Aorta (tissue), 5 donors: Measurements from ENCODE around the gene LCA5L. TPM values are rescaled to one million over a fixed set of nuclear protein-coding genes. Genes with fewer than 3 reads are reported as not detected.

Experiments used
- ATAC-seq: fragments of 200-7000 bp; cut with Tn5 transposase; one replicate; pipeline ENCODE4 v1.9.1; 2022; ENCODE audit warnings: moderate library complexity; ENCODE audit not compliant: low FRiP score
- DNase-seq, 2 donors: peaks; one replicate each; pipeline ENCODE4 v3.0.0-alpha.2; 2020
- H3K27ac ChIP-seq, 2 donors: one replicate each; pipeline ENCODE4 v1.5.1; 2013; ENCODE audit warnings: low read length in 2 of 2, mild to moderate bottlenecking in 2 of 2, moderate library complexity in 2 of 2, control low read depth in 1 of 2, inconsistent platforms in 1 of 2, low read depth in 1 of 2
- H3K27me3 ChIP-seq, 2 donors: one replicate each; pipeline ENCODE4 v1.6.1; 2013; ENCODE audit warnings: control low read depth in 1 of 2, low read length in 1 of 2, mild to moderate bottlenecking in 1 of 2, moderate library complexity in 1 of 2; ENCODE audit not compliant: insufficient read depth in 2 of 2, control insufficient read depth in 1 of 2
- H3K36me3 ChIP-seq, 2 donors: one replicate each; pipeline ENCODE4 v1.6.1; 2013; ENCODE audit warnings: control low read depth in 1 of 2, low read length in 1 of 2, mild to moderate bottlenecking in 1 of 2; ENCODE audit not compliant: insufficient read depth in 2 of 2, control insufficient read depth in 1 of 2
- H3K4me1 ChIP-seq, 2 donors: one replicate each; pipeline ENCODE4 v1.6.1; 2013; ENCODE audit warnings: low read length in 2 of 2, control low read depth in 1 of 2, mild to moderate bottlenecking in 1 of 2, moderate library complexity in 1 of 2; ENCODE audit not compliant: insufficient read depth in 2 of 2, control insufficient read depth in 1 of 2
- H3K4me3 ChIP-seq, 2 donors: one replicate each; pipeline ENCODE4 v1.5.1; 2013; ENCODE audit warnings: low read length in 2 of 2, control low read depth in 1 of 2, mild to moderate bottlenecking in 1 of 2
- H3K9me3 ChIP-seq: one replicate; pipeline ENCODE4 v1.6.1; 2013; ENCODE audit warnings: mild to moderate bottlenecking, low read length; ENCODE audit not compliant: control insufficient read depth
- WGBS, 2 donors: extraction: QIAGEN DNeasy Blood & Tissue Kit; methylation state at CpG; one replicate each; pipeline ENCODE4 v1.1.7; 2013; 5-methylcytosine and 5-hydroxymethylcytosine counted together
- intact Hi-C, 2 donors: fragments of 100-400 bp; cut with DNase I; formaldehyde crosslinking; loops; one replicate each; pipeline versions ENCODE4 v1.14.2 to v1.15.0; 2022
- microRNA-seq, 2 donors: library from miRNA; unstranded; fragments of <30 nt; microRNA quantifications; one replicate each; pipeline ENCODE4 v1.2.0, GENCODE V29; 2020
- polyA plus RNA-seq, 2 donors: library from polyadenylated mRNA; stranded (reverse); fragments of 200-250 nt; gene quantifications; one replicate each; pipeline ENCODE4 v1.2.3, GENCODE V29; 2013
- total RNA-seq, 2 donors: library from RNA; stranded (reverse); fragmentation: NEBNext Ultra II Directional; extraction: Animal tissue kit (Norgen Biotek cat#: 25700); gene quantifications; one replicate each; pipeline ENCODE4 v1.2.1, GENCODE V29; 2021
- donor health status: healthy with polysubstance abuse.
- donor health status: Bipolar disorder and iron deficiency.
- donor health status: DM: no; HTN: no; CAD: no.
- donor health status: DM: no; HTN: no; CAD: no.
- donor health status: DM: yes; HTN: yes; CAD: no.

The LCA5L gene
- total and polyA plus RNA-seq, 4 donors, result 0.39 to 3.4 (median 2.2) TPM

GRCh38 chr21:39362733-39363132 is 82.8 kb downstream of the LCA5L start:
- 89 to 92% methylated on average over 3 of the region's 3 CpGs for WGBS, 2 donors
- no peak for ATAC-seq

GRCh38 chr21:39359382-39359781 is 86.2 kb downstream of the LCA5L start:
- no peaks in the 10 kb centered on the region for H3K36me3 ChIP-seq
- ATAC-seq (no peak), DNase-seq (no peak)
- H3K4me1 ChIP-seq, result peaks cover 0 to 5% of the 10 kb centered on the region in 2 donors
- no peaks in the 10 kb centered on the region for H3K27me3 ChIP-seq
- H3K9me3 ChIP-seq, result no peaks in the 10 kb centered on the region
- H3K4me3 ChIP-seq, result no peak overlapping the region
- intact Hi-C loops, result no loop called here
- H3K27ac ChIP-seq, result no peak overlapping the region
- WGBS, 2 donors, result 68 to 77% methylated on average over 4 of the region's 4 CpGs

More at GRCh38 chr21:39362733-39363132, 82.8 kb downstream of the LCA5L start:
- Histone ChIP-seq H3K27ac (no peak overlapping the region), H3K27me3 (no peaks in the 10 kb centered on the region), H3K4me1 (peaks cover 0 to 5% of the 10 kb centered on the region in 2 donors), H3K4me3 (no peak overlapping the region), H3K9me3 (no peaks in the 10 kb centered on the region), H3K36me3 (no peaks in the 10 kb centered on the region)
- DNase-seq, result no peak
- intact Hi-C loops, result no loop called here

Small RNAs within 50 kb of the gene (microRNA-seq; reads per million reads assigned to microRNA genes)
- gene MIR6508, result 0 to 0.60 reads per million in 2 donors

Other genes starting within 250 kb of the LCA5L start
- 10 to 100 TPM; 41.8 to 68.5 TPM for gene BRWD1, start 132.1 kb downstream of the LCA5L start, total RNA-seq
- 10 to 100 TPM; 10.0 to 15.0 TPM for gene BRWD1, start 132.1 kb downstream of the LCA5L start, polyA plus RNA-seq
- 100 to 1,000 TPM in 1 of 2 donors, 10 to 100 TPM in 1; 77.8 to 111 TPM for gene HMGN1, start 96.7 kb downstream of the LCA5L start, total RNA-seq
- 10 to 100 TPM; 66.6 to 86.0 TPM for gene HMGN1, start 96.7 kb downstream of the LCA5L start, polyA plus RNA-seq
- gene SH3BGR, start 6.2 kb upstream of the LCA5L start, total RNA-seq, result 10 to 100 TPM; 17.0 to 35.7 TPM
- 10 to 100 TPM; 43.9 to 72.2 TPM for gene SH3BGR, start 6.2 kb upstream of the LCA5L start, polyA plus RNA-seq
- under 1 TPM; 0.21 to 0.39 TPM for gene B3GALT5, start 167.2 kb upstream of the LCA5L start, total RNA-seq
- gene B3GALT5, start 167.2 kb upstream of the LCA5L start, polyA plus RNA-seq, result under 1 TPM; 0.10 to 0.50 TPM